IMR-90 (cell line): ENCODE results near the gene HNF1B. TPM values are rescaled to one million over a fixed set of nuclear protein-coding genes. Genes with fewer than 3 reads are reported as not detected.

Experiments used
- ATAC-seq: fragments of 200-7000 bp; cut with Tn5 transposase; 2 replicates; pipeline ENCODE4 v1.9.1; 2020; ENCODE audit warnings: low read depth, mild to moderate bottlenecking, moderate library complexity
- BruUV-seq: library from RNA; stranded (reverse); fragments of 400-500 nt; replicated peaks from 2 replicates; lab custom pipeline; 2021; lab: Mats Ljungman, UMichigan
- CTCF ChIA-PET: fragments of 300-600 bp; formaldehyde crosslinking; extraction: SDS; loops from one replicate; lab custom pipeline; 2021; ENCODE audit warnings: antibody characterized with exemption; lab: Yijun Ruan, JAX
- POLR2A ChIA-PET: fragments of 300-600 bp; sonication (Branson Sonifier 250); formaldehyde crosslinking; loops from one replicate; lab custom pipeline; 2022; ENCODE audit warnings: antibody characterized with exemption; ENCODE audit not compliant: unreplicated experiment; lab: Charles Lee
- DNase-seq: peaks from one replicate; pipeline ENCODE4 v3.0.0; 2013
- H2AFZ ChIP-seq: replicated peaks from 2 replicates; pipeline ENCODE3; 2013; ENCODE audit warnings: low read length, mild to moderate bottlenecking; ENCODE audit not compliant: poor library complexity
- H2AK5ac ChIP-seq: 2 replicates; pipeline ENCODE4 v1.6.1; 2013; ENCODE audit warnings: low read depth, low read length, inconsistent platforms
- H2AK9ac ChIP-seq: replicated peaks from 2 replicates; pipeline ENCODE3; 2013; ENCODE audit warnings: mild to moderate bottlenecking, low read depth, low read length, moderate library complexity; ENCODE audit not compliant: poor library complexity
- H2BK120ac ChIP-seq: 2 replicates; pipeline ENCODE4 v1.6.1; 2013; ENCODE audit warnings: low read depth, low read length, inconsistent platforms
- H2BK15ac ChIP-seq: 3 replicates; pipeline ENCODE4 v1.6.1; 2013; ENCODE audit warnings: low read depth, low read length, inconsistent platforms
- H2BK20ac ChIP-seq: 2 replicates; pipeline ENCODE4 v1.6.1; 2013; ENCODE audit warnings: low read depth, mild to moderate bottlenecking, inconsistent platforms, low read length, moderate library complexity
- H2BK5ac ChIP-seq: 2 replicates; pipeline ENCODE4 v1.6.1; 2013; ENCODE audit warnings: mild to moderate bottlenecking, low read depth, low read length, inconsistent platforms; ENCODE audit not compliant: poor library complexity, severe bottlenecking
- H3K14ac ChIP-seq: replicated peaks from 2 replicates; pipeline ENCODE4 v1.6.1; 2013; ENCODE audit warnings: low read depth, low read length, inconsistent platforms
- H3K18ac ChIP-seq: 2 replicates; pipeline ENCODE4 v1.6.1; 2013; ENCODE audit warnings: low read depth, low read length, control low read depth
- H3K23ac ChIP-seq: 2 replicates; pipeline ENCODE4 v1.6.1; 2013; ENCODE audit warnings: low read depth, low read length, inconsistent platforms
- H3K27ac ChIP-seq: 2 replicates; pipeline ENCODE4 v1.5.1; 2013; ENCODE audit warnings: mild to moderate bottlenecking, control low read depth, low read length; ENCODE audit not compliant: insufficient read depth
- H3K27me3 ChIP-seq: 2 replicates; pipeline ENCODE4 v1.6.1; 2013; ENCODE audit warnings: low read length; ENCODE audit not compliant: control insufficient read depth, insufficient read depth
- H3K36me3 ChIP-seq: 2 replicates; pipeline ENCODE4 v1.6.1; 2013; ENCODE audit warnings: low read length, mixed read lengths; ENCODE audit not compliant: control insufficient read depth, insufficient read depth
- H3K4ac ChIP-seq: 2 replicates; pipeline ENCODE4 v1.6.1; 2013; ENCODE audit warnings: low read depth, low read length, inconsistent platforms
- H3K4me1 ChIP-seq: 2 replicates; pipeline ENCODE4 v1.6.1; 2013; ENCODE audit warnings: low read length, mixed read lengths; ENCODE audit not compliant: control insufficient read depth, insufficient read depth
- H3K4me2 ChIP-seq: 2 replicates; pipeline ENCODE4 v1.6.1; 2013; ENCODE audit warnings: low read depth, mild to moderate bottlenecking, control low read depth, low read length, moderate library complexity
- H3K4me3 ChIP-seq: 2 replicates; pipeline ENCODE4 v1.5.1; 2013; ENCODE audit warnings: low read depth, mild to moderate bottlenecking, control low read depth, low read length, moderate library complexity; ENCODE audit not compliant: insufficient read depth
- H3K56ac ChIP-seq: 2 replicates; pipeline ENCODE4 v1.6.1; 2013; ENCODE audit warnings: low read length, inconsistent platforms; ENCODE audit not compliant: insufficient read depth; ENCODE audit errors: extremely low read depth
- H3K79me1 ChIP-seq, 2 experiments: 2 replicates each; pipeline ENCODE4 v1.6.1; 2013; ENCODE audit warnings: low read length in 2 of 2, inconsistent platforms in 1 of 2, low read depth in 1 of 2
- H3K9ac ChIP-seq: 2 replicates; pipeline ENCODE4 v1.6.1; 2013; ENCODE audit warnings: low read depth, low read length, control low read depth
- H3K9me1 ChIP-seq: 2 replicates; pipeline ENCODE4 v1.6.1; 2013; ENCODE audit warnings: low read length, inconsistent platforms; ENCODE audit not compliant: insufficient read depth
- H3K9me3 ChIP-seq: 2 replicates; pipeline ENCODE4 v1.6.1; 2013; ENCODE audit warnings: low read length; ENCODE audit not compliant: control insufficient read depth, insufficient read depth
- H4K20me1 ChIP-seq: 2 replicates; pipeline ENCODE4 v1.6.1; 2013; ENCODE audit warnings: low read length, inconsistent platforms; ENCODE audit not compliant: insufficient read depth
- H4K5ac ChIP-seq: 2 replicates; pipeline ENCODE4 v1.6.1; 2013; ENCODE audit warnings: mild to moderate bottlenecking, low read depth, low read length, control low read depth
- H4K8ac ChIP-seq, 2 experiments: 2 replicates each; pipeline ENCODE4 v1.6.1; 2013; ENCODE audit warnings: low read depth in 2 of 2, low read length in 2 of 2, control low read depth in 1 of 2, inconsistent platforms in 1 of 2
- H4K91ac ChIP-seq: 2 replicates; pipeline ENCODE4 v1.6.1; 2013; ENCODE audit warnings: low read depth, low read length, inconsistent platforms; ENCODE audit not compliant: insufficient read depth
- BHLHE40 ChIP-seq: fragments of 150-350 bp; IDR thresholded peaks from 2 replicates; pipeline ENCODE4 v1.6.1; 2016; ENCODE audit warnings: mild to moderate bottlenecking, low read depth, low read length
- CHD1 ChIP-seq: IDR thresholded peaks from 2 replicates; pipeline ENCODE4 v1.6.1; 2012; ENCODE audit warnings: low read depth, low read length, improper control_type of control experiment
- MAZ ChIP-seq: IDR thresholded peaks from 2 replicates; pipeline ENCODE4 v1.6.1; 2012; ENCODE audit warnings: low read depth, mild to moderate bottlenecking, low read length, improper control_type of control experiment, moderate library complexity, borderline replicate concordance
- NFE2L2 ChIP-seq: fragments of 150-350 bp; IDR thresholded peaks from 2 replicates; pipeline ENCODE4 v1.6.1; 2016; ENCODE audit warnings: low read depth, mild to moderate bottlenecking, low read length
- POLR2A ChIP-seq: IDR thresholded peaks from 2 replicates; pipeline ENCODE4 v1.6.1; 2012; ENCODE audit warnings: mild to moderate bottlenecking, low read depth, low read length
- RAD21 ChIP-seq: IDR thresholded peaks from 2 replicates; pipeline ENCODE4 v1.6.1; 2012; ENCODE audit warnings: low read length, improper control_type of control experiment
- RCOR1 ChIP-seq: IDR thresholded peaks from 2 replicates; pipeline ENCODE4 v1.6.1; 2012; ENCODE audit warnings: mild to moderate bottlenecking, low read length, improper control_type of control experiment; ENCODE audit not compliant: insufficient replicate concordance
- SMC3 ChIP-seq: fragments of 150-350 bp; IDR thresholded peaks from 2 replicates; pipeline ENCODE4 v1.6.1; 2016; ENCODE audit warnings: low read depth, mild to moderate bottlenecking, antibody characterized with exemption, low read length, moderate library complexity
- USF2 ChIP-seq: fragments of 150-350 bp; IDR thresholded peaks from 2 replicates; pipeline ENCODE4 v1.6.1; 2017; ENCODE audit warnings: mild to moderate bottlenecking, antibody characterized with exemption, low read length, low read depth
- WGBS, 2 experiments: methylation state at CpG; one replicate each; pipeline versions ENCODE4 v1.1.5 to v1.1.7; 2013; ENCODE audit warnings: missing lambda C conversion rate in 2 of 2; ENCODE audit not compliant: insufficient read length in 1 of 2; ENCODE audit errors: extremely low coverage in 2 of 2; 5-methylcytosine and 5-hydroxymethylcytosine counted together
- dilution Hi-C: fragments of 300-500 bp; cut with HindIII; formaldehyde crosslinking; loops from one replicate; pipeline ENCODE4 v1.14.3; 2018; ENCODE audit warnings: low sequenced_read_pairs; ENCODE audit not compliant: unreplicated experiment
- in situ Hi-C: fragments of 300-500 bp; cut with MboI; formaldehyde crosslinking; loops from 3 replicates; pipeline ENCODE4 v1.14.3; 2019; ENCODE audit warnings: low sequenced_read_pairs, inconsistent platforms, mixed read lengths
- intact Hi-C: fragments of 100-400 bp; cut with micrococcal nuclease; formaldehyde crosslinking; loops from 2 replicates; pipeline ENCODE4 v1.10.0; 2022
- polyA plus RNA-seq, 3 experiments: library from polyadenylated mRNA; depleted of rRNA; stranded (reverse); fragments of >200 nt; gene quantifications; 2 replicates each; pipeline ENCODE4 v1.2.3, GENCODE V29; 2012; ENCODE audit warnings: low replicate concordance in 1 of 3
- total RNA-seq: library from RNA; depleted of rRNA; stranded (reverse); fragments of >200 nt; gene quantifications from 2 replicates; pipeline ENCODE4 v1.2.3, GENCODE V29; 2012
- TF ChIP-seq, protein P1 (sequence below): conservative IDR thresholded peaks from 2 replicates; pipeline ENCODE4 v1.5.1; 2012; ENCODE audit warnings: mild to moderate bottlenecking, low read depth, low read length, improper control_type of control experiment
- TF ChIP-seq, protein P2 (sequence below): fragments of 150-350 bp; IDR thresholded peaks from 2 replicates; pipeline ENCODE4 v1.6.1; 2016; ENCODE audit warnings: low read depth, mild to moderate bottlenecking, low read length, moderate library complexity, borderline replicate concordance

HNF1B gene
- total and polyA plus RNA-seq, 2 of the 4 experiments (the other 2 are of a cell fraction): not detected

DNA sequence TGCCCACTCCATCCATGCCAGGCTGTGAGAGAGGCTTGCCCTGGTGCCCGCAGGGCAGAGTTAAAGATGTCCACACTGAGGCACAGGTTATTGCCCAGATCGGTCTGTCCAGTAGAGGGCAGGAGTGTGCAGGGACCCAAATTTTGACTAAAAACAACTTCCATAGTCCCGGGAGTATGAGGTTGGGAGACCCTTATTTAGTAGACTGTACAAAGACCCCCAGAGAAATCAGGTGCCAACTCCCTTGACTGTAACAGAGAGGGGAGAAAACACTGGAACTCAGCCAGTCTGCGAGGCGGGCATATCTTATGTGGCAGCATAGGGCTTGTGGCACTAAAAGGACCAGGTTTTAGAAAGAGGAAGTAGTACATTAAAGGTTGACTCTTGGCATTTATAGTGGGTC, 43.4 kb downstream of the HNF1B start:
- H3K9me3 ChIP-seq: no peaks in the 10 kb centered on the region
- H3K9me1 ChIP-seq: peaks cover 14% of the 10 kb centered on the region
- no peak overlapping the region for H4K5ac ChIP-seq
- H2BK20ac ChIP-seq: 0 out of 2 replicates have a peak overlapping the region, but pooled peaks have one; percentile 23
- H3K4me1 ChIP-seq: peaks cover 11% of the 10 kb centered on the region; the same call in 1 of the 2 replicates
- H3K4me3 ChIP-seq: no peak overlapping the region
- no CpG with 5 or more reads among the region's 5 CpGs for WGBS, 2 experiments
- dilution Hi-C loops: no loop called here
- no peak overlapping the region for H3K9ac ChIP-seq
- BruUV-seq: no TSS peak
- no peak overlapping the region for H2BK15ac ChIP-seq
- H3K4me2 ChIP-seq: no peak overlapping the region
- no peak overlapping the region for H3K56ac ChIP-seq
- no peak overlapping the region for H2BK120ac ChIP-seq
- ChIA-PET POLR2A (no interaction called here), CTCF (interaction anchor here (0.5 kb wide), 1 partner anchor 51 kb away, joined by 3 read pairs; no protein-coding TSS in a partner anchor)
- H3K14ac ChIP-seq: no peak overlapping the region
- TF ChIP-seq SMC3 (no peak), RCOR1 (no peak), NFE2L2 (no peak), CHD1 (no peak), RAD21 (peak; percentile 41), BHLHE40 (no peak), USF2 (no peak), MAZ (no peak), POLR2A (no peak)
- TF ChIP-seq, protein P1, sequence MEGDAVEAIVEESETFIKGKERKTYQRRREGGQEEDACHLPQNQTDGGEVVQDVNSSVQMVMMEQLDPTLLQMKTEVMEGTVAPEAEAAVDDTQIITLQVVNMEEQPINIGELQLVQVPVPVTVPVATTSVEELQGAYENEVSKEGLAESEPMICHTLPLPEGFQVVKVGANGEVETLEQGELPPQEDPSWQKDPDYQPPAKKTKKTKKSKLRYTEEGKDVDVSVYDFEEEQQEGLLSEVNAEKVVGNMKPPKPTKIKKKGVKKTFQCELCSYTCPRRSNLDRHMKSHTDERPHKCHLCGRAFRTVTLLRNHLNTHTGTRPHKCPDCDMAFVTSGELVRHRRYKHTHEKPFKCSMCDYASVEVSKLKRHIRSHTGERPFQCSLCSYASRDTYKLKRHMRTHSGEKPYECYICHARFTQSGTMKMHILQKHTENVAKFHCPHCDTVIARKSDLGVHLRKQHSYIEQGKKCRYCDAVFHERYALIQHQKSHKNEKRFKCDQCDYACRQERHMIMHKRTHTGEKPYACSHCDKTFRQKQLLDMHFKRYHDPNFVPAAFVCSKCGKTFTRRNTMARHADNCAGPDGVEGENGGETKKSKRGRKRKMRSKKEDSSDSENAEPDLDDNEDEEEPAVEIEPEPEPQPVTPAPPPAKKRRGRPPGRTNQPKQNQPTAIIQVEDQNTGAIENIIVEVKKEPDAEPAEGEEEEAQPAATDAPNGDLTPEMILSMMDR: peak; percentile 51
- TF ChIP-seq, protein P2, sequence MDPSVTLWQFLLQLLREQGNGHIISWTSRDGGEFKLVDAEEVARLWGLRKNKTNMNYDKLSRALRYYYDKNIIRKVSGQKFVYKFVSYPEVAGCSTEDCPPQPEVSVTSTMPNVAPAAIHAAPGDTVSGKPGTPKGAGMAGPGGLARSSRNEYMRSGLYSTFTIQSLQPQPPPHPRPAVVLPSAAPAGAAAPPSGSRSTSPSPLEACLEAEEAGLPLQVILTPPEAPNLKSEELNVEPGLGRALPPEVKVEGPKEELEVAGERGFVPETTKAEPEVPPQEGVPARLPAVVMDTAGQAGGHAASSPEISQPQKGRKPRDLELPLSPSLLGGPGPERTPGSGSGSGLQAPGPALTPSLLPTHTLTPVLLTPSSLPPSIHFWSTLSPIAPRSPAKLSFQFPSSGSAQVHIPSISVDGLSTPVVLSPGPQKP: no peak
- no peaks in the 10 kb centered on the region for H4K20me1 ChIP-seq
- H3K23ac ChIP-seq: no peak overlapping the region
- no peaks in the 10 kb centered on the region for H3K36me3 ChIP-seq
- no peak overlapping the region for H4K8ac ChIP-seq
- H2AK5ac ChIP-seq: peak overlapping the region; percentile 74
- no peak overlapping the region for H3K4ac ChIP-seq
- H2AK9ac ChIP-seq: no peak overlapping the region
- DNase-seq (no peak), ATAC-seq (no peak)
- H3K27me3 ChIP-seq: no peaks in the 10 kb centered on the region
- H3K27ac ChIP-seq: no peak overlapping the region
- no peak overlapping the region; the same call in 1 of the 2 replicates for H4K91ac ChIP-seq
- intact Hi-C loops: no loop called here
- no peak overlapping the region for H2BK5ac ChIP-seq
- no peak overlapping the region for H3K18ac ChIP-seq
- no peaks in the 10 kb centered on the region for H3K79me1 ChIP-seq
- in situ Hi-C loops: no loop called here
- no peak overlapping the region for H2AFZ ChIP-seq
